BLaER1 treated with 17β-estradiol and CSF1 and Interleukin-3, amounts not matched to agents 10 nM and 100 nM (cell line): ENCODE measurements around the gene SLC38A6.

Experiments used
- H3K27ac ChIP-seq, 11 experiments: shearing (Covaris generic); formaldehyde crosslinking; 2 replicates each; pipeline ENCODE4 v1.8.1; 2022
- H3K27me3 ChIP-seq, 11 experiments: shearing (Covaris generic); formaldehyde crosslinking; 2 replicates each; pipeline ENCODE4 v1.8.1; 2022
- H3K36me3 ChIP-seq, 11 experiments: shearing (Covaris generic); formaldehyde crosslinking; 2 replicates each; pipeline ENCODE4 v1.8.1; 2022
- H3K4me1 ChIP-seq, 10 experiments: shearing (Covaris generic); formaldehyde crosslinking; 2 replicates each; pipeline ENCODE4 v1.8.1; 2022
- H3K4me2 ChIP-seq, 11 experiments: shearing (Covaris generic); formaldehyde crosslinking; 2 replicates each; pipeline ENCODE4 v1.8.1; 2022
- H3K4me3 ChIP-seq, 10 experiments: shearing (Covaris generic); formaldehyde crosslinking; 2 replicates each; pipeline ENCODE4 v1.8.1; 2022
- H3K9ac ChIP-seq, 11 experiments: shearing (Covaris generic); formaldehyde crosslinking; 2 replicates each; pipeline ENCODE4 v1.8.1; 2022
- H3K9me3 ChIP-seq, 11 experiments: shearing (Covaris generic); formaldehyde crosslinking; replicated peaks in 1 of 11; 2 replicates each; pipeline ENCODE4 v1.8.1; 2022
- H4K20me1 ChIP-seq, 11 experiments: shearing (Covaris generic); formaldehyde crosslinking; 2 replicates each; pipeline ENCODE4 v1.8.1; 2022
- Cebpa-rat ChIP-seq, 11 experiments: shearing (Covaris generic); IDR thresholded peaks; 2 replicates each; pipeline ENCODE4 v1.8.1; 2022

Gene SLC38A6

GRCh38 chr14:61074852-61075251, 93.8 kb downstream of the SLC38A6 start:
- no peak overlapping the region for H3K4me3 ChIP-seq
- H3K27me3 ChIP-seq: no peaks in the 10 kb centered on the region
- H3K4me2 ChIP-seq: peak overlapping the region in 2 of 11 experiments; percentile 23 to 43; a peak in 5 of 22 replicates
- no peak for TF ChIP-seq Cebpa-rat (IDR thresholded peaks at IDR 0.05)
- H3K4me1 ChIP-seq: peaks cover 0 to 21% (median 0%) of the 10 kb centered on the region in 10 experiments; a peak in 6 of 20 replicates
- no peak overlapping the region for H3K9ac ChIP-seq
- peaks cover 0 to 23% (median 0%) of the 10 kb centered on the region in 11 experiments; a peak in 2 of 22 replicates for H3K36me3 ChIP-seq
- H3K9me3 ChIP-seq: no peaks in the 10 kb centered on the region
- H3K27ac ChIP-seq: no peak overlapping the region
- 0 out of 22 replicates have a peak, but pooled peaks cover 0 to 3% (median 0%) of the 10 kb centered on the region in 11 experiments for H4K20me1 ChIP-seq

- no peak overlapping the region for H3K9ac ChIP-seq
- no peak overlapping the region for H3K4me2 ChIP-seq
- H3K9me3 ChIP-seq: no peaks in the 10 kb centered on the region
- no peak overlapping the region for H3K27ac ChIP-seq
- H3K27me3 ChIP-seq: no peaks in the 10 kb centered on the region
- H4K20me1 ChIP-seq: no peaks in the 10 kb centered on the region; a peak in 1 of 22 replicates
- peaks cover 0 to 21% (median 0%) of the 10 kb centered on the region in 10 experiments; a peak in 6 of 20 replicates for H3K4me1 ChIP-seq
- TF ChIP-seq Cebpa-rat (IDR thresholded peaks at IDR 0.05): no peak
- peaks cover 0 to 31% (median 0%) of the 10 kb centered on the region in 11 experiments; a peak in 4 of 22 replicates for H3K36me3 ChIP-seq
- no peak overlapping the region for H3K4me3 ChIP-seq
These were observed 95.5 kb downstream of the SLC38A6 start for GRCh38 chr14:61076556-61076955.

- Histone ChIP-seq H3K4me2 (no peak overlapping the region), H4K20me1 (no peaks in the 10 kb centered on the region; a peak in 1 of 22 replicates), H3K36me3 (peaks cover 0 to 27% (median 0%) of the 10 kb centered on the region in 11 experiments; a peak in 4 of 22 replicates), H3K9me3 (no peaks in the 10 kb centered on the region), H3K27me3 (no peaks in the 10 kb centered on the region), H3K4me3 (no peak overlapping the region), H3K4me1 (peaks cover 0 to 21% (median 0%) of the 10 kb centered on the region in 10 experiments; a peak in 6 of 20 replicates), H3K9ac (no peak overlapping the region), H3K27ac (no peak overlapping the region)
- TF ChIP-seq Cebpa-rat (IDR thresholded peaks at IDR 0.05): no peak
These were observed 96.4 kb downstream of the SLC38A6 start for GRCh38 chr14:61077437-61077836.

- Histone ChIP-seq H4K20me1 (no peaks in the 10 kb centered on the region; a peak in 1 of 22 replicates), H3K27ac (no peak overlapping the region), H3K4me3 (no peak overlapping the region), H3K4me2 (no peak overlapping the region), H3K27me3 (no peaks in the 10 kb centered on the region), H3K9ac (no peak overlapping the region), H3K36me3 (peaks cover 0 to 34% (median 0%) of the 10 kb centered on the region in 11 experiments; a peak in 4 of 22 replicates), H3K4me1 (peaks cover 0 to 18% (median 0%) of the 10 kb centered on the region in 10 experiments; a peak in 6 of 20 replicates), H3K9me3 (no peaks in the 10 kb centered on the region)
- no peak for TF ChIP-seq Cebpa-rat (IDR thresholded peaks at IDR 0.05)
These were observed 97.1 kb downstream of the SLC38A6 start for GRCh38 chr14:61077951-61078720.

- H3K4me1 ChIP-seq: peaks cover 0 to 1% (median 0%) of the 10 kb centered on the region in 10 experiments; a peak in 3 of 20 replicates
- H3K9ac ChIP-seq: no peak overlapping the region
These were observed 99.6 kb downstream of the SLC38A6 start for GRCh38 chr14:61080591-61081010.

GRCh38 chr14:61088081-61088480, 107.0 kb downstream of the SLC38A6 start:
- Histone ChIP-seq H3K9ac (no peak overlapping the region), H3K4me2 (no peak overlapping the region)
- TF ChIP-seq Cebpa-rat (IDR thresholded peaks at IDR 0.05): no peak

More at GRCh38 chr14:61080591-61081010, 99.6 kb downstream of the SLC38A6 start:
- Histone ChIP-seq H3K4me2 (no peak overlapping the region), H3K4me3 (no peak overlapping the region), H3K9me3 (no peaks in the 10 kb centered on the region), H3K27me3 (no peaks in the 10 kb centered on the region), H4K20me1 (no peaks in the 10 kb centered on the region; a peak in 1 of 22 replicates), H3K27ac (no peak overlapping the region), H3K36me3 (peaks cover 0 to 50% (median 0%) of the 10 kb centered on the region in 11 experiments; a peak in 4 of 22 replicates)
- no peak for TF ChIP-seq Cebpa-rat (IDR thresholded peaks at IDR 0.05)

GRCh38 chr14:61089126-61089750, 108.2 kb downstream of the SLC38A6 start:
- Histone ChIP-seq H3K36me3 (peaks cover 0 to 8% (median 0%) of the 10 kb centered on the region in 11 experiments; a peak in 1 of 22 replicates), H3K4me1 (no peaks in the 10 kb centered on the region), H3K27ac (no peak overlapping the region), H4K20me1 (no peaks in the 10 kb centered on the region), H3K9ac (no peak overlapping the region), H3K27me3 (no peaks in the 10 kb centered on the region), H3K9me3 (no peaks in the 10 kb centered on the region; a peak in 1 of 22 replicates), H3K4me3 (no peak overlapping the region), H3K4me2 (no peak overlapping the region)
- TF ChIP-seq Cebpa-rat (IDR thresholded peaks at IDR 0.05): no peak

More at GRCh38 chr14:61088081-61088480, 107.0 kb downstream of the SLC38A6 start:
- Histone ChIP-seq H3K27ac (no peak overlapping the region), H3K4me1 (no peaks in the 10 kb centered on the region), H3K36me3 (peaks cover 0 to 18% (median 0%) of the 10 kb centered on the region in 11 experiments; a peak in 4 of 22 replicates), H3K9me3 (no peaks in the 10 kb centered on the region; a peak in 1 of 22 replicates), H3K4me3 (no peak overlapping the region), H3K27me3 (no peaks in the 10 kb centered on the region), H4K20me1 (no peaks in the 10 kb centered on the region)

- Histone ChIP-seq H3K4me2 (no peak overlapping the region), H3K9ac (no peak overlapping the region), H3K4me1 (no peaks in the 10 kb centered on the region), H3K36me3 (no peaks in the 10 kb centered on the region), H3K27me3 (no peaks in the 10 kb centered on the region), H4K20me1 (no peaks in the 10 kb centered on the region), H3K9me3 (no peaks in the 10 kb centered on the region; a peak in 1 of 22 replicates), H3K27ac (no peak overlapping the region), H3K4me3 (no peak overlapping the region)
- TF ChIP-seq Cebpa-rat (IDR thresholded peaks at IDR 0.05): no peak
These were observed 109.6 kb downstream of the SLC38A6 start for GRCh38 chr14:61090432-61091216.
